ENCODE measurements around the gene PDZD2.
"Not testable (repeated sequence)": the region's sequence is repeated elsewhere in the genome, so short reads cannot be mapped to it uniquely, and the experiment has no call there.

The PDZD2 gene

GRCh38 chr5:31992377-31992776 lies 353.4 kb downstream of the PDZD2 start:
- DNase-seq: no peak
- TF ChIP-seq POLR2A (IDR thresholded peaks at IDR 0.05; ENCODE audit: low read length) (no peak), GATA1 (IDR thresholded peaks at IDR 0.05; ENCODE audit: low read depth, low read length) (no peak)

DNA sequence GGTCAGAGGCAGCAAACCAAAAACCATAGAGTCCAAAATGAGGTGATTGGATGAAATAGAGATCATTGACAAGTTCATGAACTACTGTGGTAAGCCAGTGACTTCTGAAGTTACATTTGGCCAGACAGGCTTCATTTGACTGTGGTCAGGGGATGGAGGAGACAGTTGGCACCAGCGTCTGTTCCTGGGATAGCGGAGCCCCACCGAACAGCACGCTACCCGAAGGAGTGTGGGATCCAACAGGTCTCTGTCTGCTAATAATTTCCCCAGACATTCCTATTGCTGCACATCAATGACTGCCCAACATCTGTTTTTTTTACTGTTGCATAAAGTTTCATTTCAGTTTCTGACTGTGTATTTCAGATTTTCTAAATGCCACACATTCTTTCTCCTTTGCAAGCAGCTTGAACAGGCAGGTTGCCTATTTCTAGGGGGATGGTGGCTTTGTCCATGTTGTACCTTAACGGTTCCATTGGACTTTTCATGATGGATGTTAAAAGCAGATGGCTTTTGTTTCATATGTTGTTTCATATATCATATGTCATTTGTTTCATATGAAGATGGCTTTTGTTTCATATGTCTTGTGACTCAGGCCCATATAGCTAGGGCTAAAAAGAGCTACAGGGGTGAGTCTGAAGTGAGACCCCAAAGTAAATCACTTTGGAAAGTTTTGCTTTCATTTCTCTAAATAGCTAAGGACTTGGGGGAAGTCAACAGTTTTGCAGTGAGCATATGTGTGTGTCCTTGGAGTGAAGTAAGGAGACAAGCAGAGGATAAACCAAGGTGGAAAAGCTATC lies 354.4 kb downstream of the PDZD2 start:
- TF ChIP-seq GATA1 (IDR thresholded peaks at IDR 0.05; ENCODE audit: low read depth, low read length): no peak
- TF ChIP-seq POLR2A (IDR thresholded peaks at IDR 0.05; ENCODE audit: low read length): no peak
- no peak for DNase-seq

DNA sequence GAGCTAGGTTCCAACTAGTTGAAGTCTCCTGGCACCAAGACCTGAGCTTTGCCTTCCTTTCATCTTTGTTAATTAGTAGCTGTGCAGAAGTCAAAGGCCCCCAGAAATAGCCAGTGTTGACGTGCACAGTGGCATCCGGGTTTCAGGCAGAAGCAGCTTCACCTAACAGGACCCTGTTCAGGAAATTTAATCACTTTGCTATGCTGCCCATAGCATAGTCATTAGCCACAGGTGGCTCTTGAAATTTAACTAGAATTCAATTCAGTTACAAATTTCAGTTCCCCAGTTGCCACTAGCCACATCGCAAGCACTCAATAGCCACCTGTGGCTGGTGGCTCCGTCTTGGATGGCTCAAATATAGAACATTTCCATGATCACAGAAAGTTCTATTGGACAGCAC lies 356.1 kb downstream of the PDZD2 start:
- DNase-seq: no peak
- TF ChIP-seq GATA1 (IDR thresholded peaks at IDR 0.05; ENCODE audit: low read depth, low read length): no peak

DNA sequence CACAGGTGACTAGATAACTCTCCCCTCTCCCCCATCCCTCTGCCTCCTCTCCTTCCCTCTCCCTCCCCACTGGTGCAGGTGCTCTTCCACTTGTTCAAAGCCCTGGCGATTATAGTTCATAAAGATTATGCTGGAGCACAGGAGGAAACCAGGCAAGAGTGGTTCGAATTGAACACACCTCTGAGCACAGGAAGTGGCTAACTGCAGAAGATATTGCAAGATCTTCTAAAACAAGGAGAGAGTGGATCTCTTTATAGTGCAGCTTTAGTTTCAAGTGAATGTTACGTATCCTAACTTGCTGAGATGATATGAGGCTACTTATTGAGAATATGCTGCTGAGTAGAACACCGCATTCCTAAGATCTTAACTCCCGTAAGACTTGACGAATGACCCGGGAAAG lies 356.8 kb downstream of the PDZD2 start:
- TF ChIP-seq GATA1 (IDR thresholded peaks at IDR 0.05; ENCODE audit: low read depth, low read length) (no peak), POLR2A (IDR thresholded peaks at IDR 0.05; ENCODE audit: low read length) (no peak)
- no peak for DNase-seq

- no peak for TF ChIP-seq GATA1 (IDR thresholded peaks at IDR 0.05; ENCODE audit: low read depth, low read length)
- no peak for TF ChIP-seq POLR2A (IDR thresholded peaks at IDR 0.05; ENCODE audit: low read length)
- DNase-seq: no peak
Measured at GRCh38 chr5:31996909-31997308, 358.0 kb downstream of the PDZD2 start.

DNA sequence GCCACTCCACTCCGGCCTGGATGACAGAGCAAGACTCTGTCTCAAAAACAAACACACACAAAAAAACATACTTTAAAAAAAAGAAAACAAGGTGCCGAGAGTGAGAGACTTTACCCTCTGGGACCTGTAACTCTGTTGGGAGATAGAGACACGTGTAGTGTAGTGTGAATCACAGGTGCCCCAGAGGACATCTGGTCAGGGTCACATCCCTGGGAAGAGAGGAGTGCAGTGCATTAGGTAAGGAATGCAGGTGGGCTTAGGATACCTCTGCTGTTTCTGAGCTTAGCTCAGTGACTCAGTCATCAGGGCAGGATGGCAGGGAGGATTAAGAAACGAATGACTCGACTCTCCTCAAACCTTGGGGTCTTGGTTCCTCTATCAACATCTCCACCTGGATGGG lies 360.5 kb downstream of the PDZD2 start:
- no peak for TF ChIP-seq GATA1 (IDR thresholded peaks at IDR 0.05; ENCODE audit: low read depth, low read length)
- TF ChIP-seq POLR2A (IDR thresholded peaks at IDR 0.05; ENCODE audit: low read length): no peak
- DNase-seq: no peak

DNA sequence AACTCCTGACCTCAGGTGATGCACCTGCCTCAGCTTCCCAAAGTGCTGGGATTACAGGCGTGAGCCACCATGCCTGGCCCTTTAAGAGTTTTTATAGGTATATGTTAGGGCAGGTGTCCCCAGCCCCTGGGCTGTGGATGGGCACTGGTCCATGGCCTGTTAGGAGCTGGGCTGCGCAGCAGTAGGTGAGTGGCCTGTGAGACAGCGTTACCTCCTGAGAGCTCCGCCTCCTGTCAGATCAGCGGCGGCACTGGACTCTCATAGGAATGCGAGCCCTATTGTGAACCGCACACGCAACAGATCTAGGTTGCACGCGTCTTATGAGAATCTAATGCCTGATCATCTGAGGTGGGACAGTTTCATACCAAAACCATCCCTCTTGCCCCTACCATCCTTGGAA lies 361.8 kb downstream of the PDZD2 start:
- DNase-seq: no peak
- TF ChIP-seq GATA1 (IDR thresholded peaks at IDR 0.05; ENCODE audit: low read depth, low read length) (no peak), POLR2A (IDR thresholded peaks at IDR 0.05; ENCODE audit: low read length) (no peak)

GRCh38 chr5:32001284-32001683 lies 362.4 kb downstream of the PDZD2 start:
- TF ChIP-seq POLR2A (IDR thresholded peaks at IDR 0.05; ENCODE audit: low read length): no peak
- no peak for TF ChIP-seq GATA1 (IDR thresholded peaks at IDR 0.05; ENCODE audit: low read depth, low read length)
- DNase-seq: no peak

GRCh38 chr5:32001707-32002106 lies 362.8 kb downstream of the PDZD2 start:
- DNase-seq: no peak
- TF ChIP-seq GATA1 (IDR thresholded peaks at IDR 0.05; ENCODE audit: low read depth, low read length) (no peak), POLR2A (IDR thresholded peaks at IDR 0.05; ENCODE audit: low read length) (no peak)

DNA sequence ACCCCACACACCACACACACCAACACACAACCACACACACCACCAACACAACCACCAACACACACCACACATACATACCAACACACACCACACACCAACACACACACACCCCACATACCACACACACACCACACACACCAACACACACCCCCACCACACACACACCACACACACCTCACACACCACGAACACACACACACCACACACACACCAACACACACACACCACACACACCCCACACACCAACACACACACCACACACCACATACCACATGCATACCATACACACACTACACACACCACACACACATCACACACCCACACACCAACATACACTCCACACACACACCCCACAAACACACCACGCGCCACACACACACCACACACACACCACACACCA lies 363.8 kb downstream of the PDZD2 start:
- TF ChIP-seq POLR2A (IDR thresholded peaks at IDR 0.05; ENCODE audit: low read length): no peak
- TF ChIP-seq GATA1 (IDR thresholded peaks at IDR 0.05; ENCODE audit: low read depth, low read length): no peak

GRCh38 chr5:32003981-32004380 lies 365.1 kb downstream of the PDZD2 start:
- DNase-seq: no peak

More for the DNA sequence above, 363.8 kb downstream of the PDZD2 start:
- DNase-seq: no peak

GRCh38 chr5:32004404-32004803 lies 365.5 kb downstream of the PDZD2 start:
- no peak for DNase-seq
- no peak for TF ChIP-seq POLR2A (IDR thresholded peaks at IDR 0.05; ENCODE audit: low read length)
- TF ChIP-seq GATA1 (IDR thresholded peaks at IDR 0.05; ENCODE audit: low read depth, low read length): no peak

More at GRCh38 chr5:32003981-32004380, 365.1 kb downstream of the PDZD2 start:
- TF ChIP-seq POLR2A (IDR thresholded peaks at IDR 0.05; ENCODE audit: low read length): no peak
- TF ChIP-seq GATA1 (IDR thresholded peaks at IDR 0.05; ENCODE audit: low read depth, low read length): no peak

GRCh38 chr5:32008746-32009145 lies 369.8 kb downstream of the PDZD2 start:
- TF ChIP-seq GATA1 (IDR thresholded peaks at IDR 0.05; ENCODE audit: low read depth, low read length): no peak
- no peak for TF ChIP-seq POLR2A (IDR thresholded peaks at IDR 0.05; ENCODE audit: low read length)

DNA sequence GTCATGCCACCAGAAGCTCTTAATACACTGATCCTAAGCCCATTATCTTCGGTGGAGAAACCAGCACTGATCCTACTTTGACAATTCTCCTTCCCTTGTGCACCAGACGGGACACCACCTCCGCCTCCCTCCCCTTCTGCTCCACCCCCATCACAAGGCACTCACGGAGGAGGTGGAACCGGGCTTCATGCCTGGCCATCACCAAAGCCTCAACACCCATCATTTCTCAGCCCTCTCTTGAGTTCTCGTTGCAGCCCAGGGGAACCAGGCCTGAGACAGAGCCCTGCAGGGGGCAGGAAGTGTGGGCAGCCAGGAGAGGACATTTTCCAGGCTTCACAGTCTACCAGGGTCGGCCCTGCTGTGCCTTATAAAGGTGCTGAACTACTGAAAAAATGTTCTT lies 374.7 kb downstream of the PDZD2 start:
- no peak for DNase-seq
- TF ChIP-seq POLR2A (IDR thresholded peaks at IDR 0.05; ENCODE audit: low read length): no peak
- TF ChIP-seq GATA1 (IDR thresholded peaks at IDR 0.05; ENCODE audit: low read depth, low read length): no peak

More at GRCh38 chr5:32008746-32009145, 369.8 kb downstream of the PDZD2 start:
- no peak for DNase-seq

DNA sequence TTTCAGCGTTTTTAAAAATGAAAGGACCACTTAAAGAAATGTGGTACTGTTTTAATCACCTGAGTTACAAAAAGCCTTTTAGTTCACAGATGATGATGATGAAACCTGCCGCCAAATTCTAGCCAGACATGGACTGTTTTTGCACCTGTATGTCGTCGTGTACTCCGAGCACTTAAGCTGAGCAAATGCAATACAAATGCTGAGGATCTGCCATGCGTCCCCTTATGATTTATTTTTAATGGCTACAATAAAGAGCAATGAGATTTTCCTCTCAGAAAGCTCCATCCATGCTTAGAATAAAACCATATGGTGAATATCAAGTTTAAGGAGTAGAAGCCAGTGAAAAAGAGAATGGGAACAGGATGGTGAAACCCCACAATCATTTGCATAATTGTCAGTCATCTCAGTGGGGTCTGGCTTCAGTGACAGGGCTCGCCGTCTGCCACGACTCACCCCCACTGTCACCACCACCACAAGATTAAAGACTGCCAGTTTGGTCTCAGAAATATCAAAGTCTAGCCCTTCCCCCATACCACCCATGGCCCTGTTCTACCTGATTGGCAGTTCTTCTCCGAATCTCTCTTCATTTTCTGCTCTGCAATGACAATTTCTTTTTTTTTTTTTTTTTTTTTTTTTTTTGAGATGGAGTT lies 375.3 kb downstream of the PDZD2 start:
- TF ChIP-seq POLR2A (IDR thresholded peaks at IDR 0.05; ENCODE audit: low read length) (no peak), GATA1 (IDR thresholded peaks at IDR 0.05; ENCODE audit: low read depth, low read length) (no peak)
- DNase-seq: no peak

DNA sequence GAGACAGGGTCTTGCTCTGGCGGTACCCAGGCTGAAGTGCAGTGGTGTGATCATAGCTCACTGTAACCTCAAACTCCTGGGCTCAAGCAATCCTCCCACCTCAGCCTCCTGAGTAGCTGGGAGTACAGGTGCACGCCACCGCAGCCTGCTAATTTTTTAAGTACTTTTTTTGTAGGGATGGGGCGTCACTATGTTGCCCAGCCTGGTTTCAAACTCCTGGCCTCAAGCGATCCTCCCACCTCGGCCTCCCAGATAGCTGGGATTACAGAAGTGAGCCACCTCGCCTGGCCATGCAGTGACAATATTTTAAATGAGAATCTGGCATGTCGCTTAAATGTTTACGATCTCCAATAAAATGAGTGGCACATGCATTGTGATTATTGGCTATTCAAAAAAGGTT lies 376.3 kb downstream of the PDZD2 start:
- not testable (repeated sequence) for DNase-seq
